GM19023 (cell line): Measurements from ENCODE around the gene SMCHD1.
"Not testable (repeated sequence)": the region's sequence is repeated elsewhere in the genome, so short reads cannot be mapped to it uniquely, and the experiment has no call there.

Experiments used
- ATAC-seq: cut with Tn5 transposase; IDR thresholded peaks from one replicate; pipeline ENCODE4 v1.9.1; 2021; ENCODE audit warnings: mild to moderate bottlenecking, moderate library complexity; ENCODE audit not compliant: unreplicated experiment

SMCHD1 gene

GRCh38 chr18:2656981-2657512, 1.5 kb downstream of the SMCHD1 start:
- ATAC-seq = no peak

- no peak for ATAC-seq
Observed at GRCh38 chr18:2657788-2658458, 2.4 kb downstream of the SMCHD1 start.

- ATAC-seq = not testable (repeated sequence)
Observed at GRCh38 chr18:2660849-2661248, 5.3 kb downstream of the SMCHD1 start.

- ATAC-seq = not testable (repeated sequence)
Observed at GRCh38 chr18:2662288-2662687, 6.8 kb downstream of the SMCHD1 start.

GRCh38 chr18:2662990-2663389, 7.5 kb downstream of the SMCHD1 start:
- no peak for ATAC-seq

- no peak for ATAC-seq
Observed at GRCh38 chr18:2672410-2672809, 16.9 kb downstream of the SMCHD1 start.

- ATAC-seq = no peak
Observed at GRCh38 chr18:2672872-2673271, 17.3 kb downstream of the SMCHD1 start.

- not testable (repeated sequence) for ATAC-seq
Observed at GRCh38 chr18:2678933-2679332, 23.4 kb downstream of the SMCHD1 start.

- ATAC-seq = no peak
Observed at GRCh38 chr18:2680216-2680792, 24.8 kb downstream of the SMCHD1 start.

GRCh38 chr18:2681993-2682603, 26.6 kb downstream of the SMCHD1 start:
- ATAC-seq = no peak

GRCh38 chr18:2683055-2683454, 27.5 kb downstream of the SMCHD1 start:
- ATAC-seq = no peak

- ATAC-seq = no peak
Observed at GRCh38 chr18:2686349-2686968, 30.9 kb downstream of the SMCHD1 start.

- peak; percentile 60 for ATAC-seq
Observed at GRCh38 chr18:2687390-2688001, 32.0 kb downstream of the SMCHD1 start.

- ATAC-seq = no peak
Observed at GRCh38 chr18:2692508-2692907, 37.0 kb downstream of the SMCHD1 start.

- ATAC-seq = no peak
Observed at GRCh38 chr18:2697184-2697583, 41.7 kb downstream of the SMCHD1 start.

- no peak for ATAC-seq
Observed at GRCh38 chr18:2699001-2699400, 43.5 kb downstream of the SMCHD1 start.

GRCh38 chr18:2704541-2704940, 49.0 kb downstream of the SMCHD1 start:
- ATAC-seq = no peak

GRCh38 chr18:2706903-2707302, 51.4 kb downstream of the SMCHD1 start:
- ATAC-seq = no peak

GRCh38 chr18:2707551-2708168, 52.1 kb downstream of the SMCHD1 start:
- no peak for ATAC-seq

GRCh38 chr18:2709316-2709715, 53.8 kb downstream of the SMCHD1 start:
- no peak for ATAC-seq

GRCh38 chr18:2714140-2714539, 58.6 kb downstream of the SMCHD1 start:
- ATAC-seq = no peak
